NCI-H1694 treated with DMSO at 0.1 percent for 48 hours (cell line): ENCODE measurements around the gene ZMYND8.

Experiments
- DNase-seq: peaks from one replicate; lab custom pipeline; 2025; lab: John Stamatoyannopoulos, UW

The ZMYND8 gene

DNA sequence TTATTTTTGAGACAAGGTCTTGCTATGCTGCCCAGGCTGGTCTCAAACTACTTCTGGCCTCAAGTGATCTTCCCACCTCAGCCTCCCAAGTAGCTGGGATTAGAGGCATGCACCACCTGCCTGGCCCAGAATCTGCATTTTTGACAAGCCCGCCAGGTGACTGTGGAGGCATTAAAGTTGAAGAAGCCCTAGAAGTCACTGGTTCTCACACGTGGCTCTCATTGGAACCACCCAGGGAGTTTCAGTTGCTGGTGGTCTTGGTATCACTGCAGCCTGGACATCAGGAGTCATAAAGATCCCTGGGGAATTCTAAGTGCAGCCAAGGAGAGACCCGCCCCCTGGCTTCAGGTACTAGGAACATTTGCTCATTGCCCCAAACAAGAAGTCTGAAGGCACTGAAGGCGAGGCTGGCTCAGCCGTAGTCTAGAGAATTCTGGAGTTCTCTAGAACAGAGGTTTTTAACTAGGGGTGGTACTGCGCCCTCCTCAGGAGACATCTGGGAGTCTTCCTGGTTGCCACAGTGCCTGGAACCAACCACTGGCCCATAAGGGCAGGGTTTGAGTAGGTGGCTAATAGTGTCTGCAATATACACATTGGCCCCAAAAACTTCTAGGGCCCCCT is 182.8 kb downstream of the ZMYND8 start:
- DNase-seq = no peak

DNA sequence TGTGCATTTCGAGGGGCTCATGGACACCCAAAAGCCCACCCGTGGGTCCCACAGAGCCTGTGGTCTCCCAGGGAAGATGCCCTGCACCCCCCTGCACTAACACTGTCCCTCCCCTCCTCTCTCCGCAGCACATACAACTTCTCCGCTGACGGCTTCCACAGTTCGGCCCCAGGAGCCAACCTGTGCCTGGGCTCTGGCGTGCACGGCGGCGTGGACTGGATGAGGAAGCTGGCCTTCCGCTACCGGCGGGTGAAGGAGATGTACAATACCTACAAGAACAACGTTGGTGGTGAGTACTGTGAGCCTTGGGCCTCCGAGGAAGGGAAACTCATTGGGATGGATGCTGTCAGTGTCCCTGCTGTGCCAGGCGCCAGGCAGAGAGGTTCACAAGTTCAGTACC is 183.9 kb downstream of the ZMYND8 start:
- no peak for DNase-seq

DNA sequence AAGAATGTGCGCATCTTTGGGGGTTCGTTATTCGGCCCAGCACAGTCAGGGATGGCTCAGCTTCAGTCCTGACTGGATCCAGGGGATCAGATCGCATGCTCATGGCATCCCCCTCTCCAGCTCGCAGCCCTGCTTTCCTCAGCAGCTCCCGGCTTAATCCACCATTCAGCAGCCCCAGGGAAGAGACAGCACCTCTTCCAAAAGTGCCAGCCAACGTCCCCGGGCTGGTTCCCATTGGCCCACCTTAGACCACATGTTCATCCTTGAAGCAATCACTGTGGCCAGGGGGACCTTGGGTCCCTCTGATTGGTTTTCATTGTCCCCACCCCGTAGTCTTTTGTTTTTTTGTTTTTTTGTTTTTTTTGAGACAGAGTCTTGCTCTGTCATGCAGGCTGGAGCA is 188.7 kb downstream of the ZMYND8 start:
- no peak for DNase-seq

DNA sequence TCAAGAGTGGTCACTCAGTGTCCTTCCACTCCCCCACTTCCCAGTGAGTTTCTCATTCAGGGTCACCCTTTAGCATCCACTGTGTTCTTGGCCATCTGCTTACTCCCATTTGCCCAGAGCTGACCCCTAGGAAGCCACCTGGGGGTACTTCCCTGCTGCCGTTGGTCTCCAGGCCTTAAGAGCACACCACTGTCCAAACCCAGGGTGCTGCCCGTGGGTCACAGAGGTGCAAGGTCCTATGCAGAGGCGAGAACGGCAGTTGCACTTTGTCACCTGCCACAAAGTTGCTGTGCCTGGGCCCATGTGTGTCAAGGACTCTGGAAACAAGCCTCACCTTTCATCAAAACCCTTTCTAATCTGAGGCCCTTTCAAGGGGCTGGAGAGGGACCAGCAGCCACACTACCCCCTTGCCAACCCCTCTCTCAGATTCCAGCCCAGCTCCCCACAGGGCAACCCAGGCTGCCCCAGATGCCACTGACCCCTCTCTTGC is 191.1 kb downstream of the ZMYND8 start:
- no peak for DNase-seq

DNA sequence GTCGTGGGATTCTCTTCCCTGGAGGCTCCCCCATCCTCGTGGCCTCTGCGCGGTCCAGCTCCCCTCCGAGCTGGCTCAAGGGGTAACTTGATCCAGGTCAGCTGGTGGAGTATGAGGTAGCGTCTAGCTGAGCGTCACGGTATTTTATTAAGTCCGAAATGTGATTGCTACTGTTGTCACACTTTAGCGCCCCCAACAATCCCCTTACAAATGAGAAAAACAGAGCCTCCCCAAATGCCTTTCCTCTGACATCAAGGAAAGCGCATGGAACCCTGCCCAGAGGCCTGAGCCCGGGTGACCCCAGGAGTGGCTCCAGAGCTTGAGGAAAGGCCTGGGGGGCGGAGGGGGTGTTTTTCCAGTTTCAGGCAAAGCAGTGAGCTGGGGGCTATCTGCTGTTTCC is 192.4 kb downstream of the ZMYND8 start:
- DNase-seq = no peak

DNA sequence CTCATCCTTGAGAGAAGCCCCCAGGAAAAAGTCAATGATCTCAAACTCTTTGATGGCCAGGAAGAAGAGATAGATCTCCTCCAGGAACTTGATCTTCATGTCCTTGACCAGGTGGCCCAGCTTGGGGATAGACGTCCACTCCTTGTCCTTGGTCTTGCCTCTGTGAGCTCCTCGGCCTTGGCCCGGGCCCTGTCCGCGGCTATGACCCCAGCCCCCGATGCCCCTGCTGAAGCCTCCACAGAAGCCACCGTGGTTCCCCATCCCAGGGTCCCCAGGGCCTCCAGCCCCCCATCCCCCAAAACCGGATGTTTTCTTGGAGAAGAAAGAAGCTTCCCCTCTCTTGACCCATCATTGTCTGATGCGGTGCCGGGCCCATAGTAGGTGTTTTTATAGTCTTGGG is 195.1 kb downstream of the ZMYND8 start:
- no peak for DNase-seq

DNA sequence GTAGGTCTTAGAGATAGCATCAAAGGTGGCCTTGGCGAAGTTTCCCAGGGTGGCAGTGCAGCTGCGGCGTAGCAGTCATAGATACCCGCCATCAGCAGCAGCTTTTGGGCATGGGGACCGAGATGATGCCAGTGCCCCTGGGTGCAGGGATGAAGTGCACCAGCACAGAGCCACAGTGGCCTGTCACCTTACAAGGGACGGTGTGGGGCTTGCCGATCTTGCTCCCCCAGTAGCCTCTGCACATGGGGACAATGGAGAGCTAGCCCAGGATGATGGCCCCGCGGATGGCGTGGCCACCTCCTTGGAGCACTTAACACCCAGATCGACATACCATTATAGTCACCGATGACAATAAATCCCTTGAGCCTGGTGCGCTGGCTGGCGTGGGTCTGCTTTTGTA is 195.5 kb downstream of the ZMYND8 start:
- DNase-seq = no peak

DNA sequence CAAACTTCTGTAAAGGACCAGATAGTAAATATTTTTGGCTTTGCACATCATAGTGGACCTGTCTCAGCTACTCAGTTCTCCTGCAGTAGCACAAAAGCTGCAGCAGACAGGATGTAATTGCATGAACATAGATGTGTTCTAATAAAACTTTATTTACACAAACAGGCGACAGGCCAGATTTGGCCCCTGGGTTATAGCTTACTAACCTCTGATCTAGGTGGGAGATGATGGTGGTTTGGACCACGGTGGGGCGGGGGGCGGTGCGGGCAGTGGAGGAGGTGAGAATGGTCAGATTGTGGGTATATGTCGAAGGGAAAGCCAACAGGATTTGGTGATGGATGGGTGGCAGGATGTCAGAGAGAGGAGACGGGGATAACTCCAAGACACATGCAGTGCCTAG is 196.3 kb downstream of the ZMYND8 start:
- DNase-seq = no peak
